DND-41 (cell line): ENCODE data around the gene PIM1.

Experiments used
- ATAC-seq: fragments of 200-7000 bp; cut with Tn5 transposase; 3 replicates; pipeline ENCODE4 v1.9.1; 2021; ENCODE audit warnings: low read depth; ENCODE audit not compliant: insufficient read depth
- DNase-seq: peaks from one replicate; pipeline ENCODE4 v3.0.0-alpha.2; 2020
- H2AFZ ChIP-seq: 2 replicates; pipeline ENCODE4 v1.6.0; 2012; ENCODE audit warnings: low read depth, low read length
- H3K27ac ChIP-seq: 2 replicates; pipeline ENCODE4 v1.5.1; 2012; ENCODE audit warnings: low read length, inconsistent platforms
- H3K27me3 ChIP-seq: fragments of 200-600 bp; sonication (generic); 2 replicates; pipeline ENCODE4 v1.6.0; 2012; ENCODE audit warnings: low read length, mild to moderate bottlenecking, inconsistent platforms; ENCODE audit not compliant: insufficient read depth, poor library complexity
- H3K36me3 ChIP-seq: 2 replicates; pipeline ENCODE4 v1.5.1; 2012; ENCODE audit warnings: low read length, inconsistent platforms; ENCODE audit not compliant: insufficient read depth
- H3K4me1 ChIP-seq: 2 replicates; pipeline ENCODE4 v1.5.1; 2012; ENCODE audit warnings: mild to moderate bottlenecking, low read length; ENCODE audit not compliant: insufficient read depth
- H3K4me2 ChIP-seq: 2 replicates; pipeline ENCODE4 v1.6.0; 2012; ENCODE audit warnings: mild to moderate bottlenecking, moderate library complexity, low read length, inconsistent platforms; ENCODE audit not compliant: insufficient read depth
- H3K4me3 ChIP-seq, 2 experiments: fragments of 200-600 bp in 1 of 2; shearing (Covaris generic) in 1 of 2; 2 replicates each; pipeline ENCODE4 v1.5.1; 2012 to 2016; ENCODE audit warnings: inconsistent platforms in 2 of 2, low read length in 2 of 2, mild to moderate bottlenecking in 2 of 2, low read depth in 1 of 2, moderate library complexity in 1 of 2
- H3K79me2 ChIP-seq: 2 replicates; pipeline ENCODE4 v1.6.0; 2012; ENCODE audit warnings: low read length, inconsistent platforms; ENCODE audit not compliant: insufficient read depth
- H3K9ac ChIP-seq: 2 replicates; pipeline ENCODE4 v1.6.0; 2012; ENCODE audit warnings: low read depth, mild to moderate bottlenecking, inconsistent platforms, low read length, moderate library complexity
- H3K9me3 ChIP-seq: 2 replicates; pipeline ENCODE4 v1.5.1; 2012; ENCODE audit warnings: low read length, moderate library complexity, mild to moderate bottlenecking, inconsistent platforms; ENCODE audit not compliant: insufficient read depth, severe bottlenecking
- H4K20me1 ChIP-seq: 2 replicates; pipeline ENCODE4 v1.6.0; 2012; ENCODE audit warnings: low read length; ENCODE audit not compliant: insufficient read depth
- EZH2 ChIP-seq: IDR thresholded peaks from 3 replicates; pipeline ENCODE4 v1.6.1; 2012; ENCODE audit warnings: borderline replicate concordance, low read depth, mild to moderate bottlenecking, moderate library complexity, low read length, inconsistent platforms; ENCODE audit not compliant: severe bottlenecking
- TF ChIP-seq, protein P1 (sequence below): IDR thresholded peaks from 2 replicates; pipeline ENCODE4 v1.5.1; 2012; ENCODE audit warnings: borderline replicate concordance, low read length, moderate library complexity, mild to moderate bottlenecking; ENCODE audit not compliant: poor library complexity, severe bottlenecking; ENCODE audit errors: extremely low read depth

PIM1 gene

DNA sequence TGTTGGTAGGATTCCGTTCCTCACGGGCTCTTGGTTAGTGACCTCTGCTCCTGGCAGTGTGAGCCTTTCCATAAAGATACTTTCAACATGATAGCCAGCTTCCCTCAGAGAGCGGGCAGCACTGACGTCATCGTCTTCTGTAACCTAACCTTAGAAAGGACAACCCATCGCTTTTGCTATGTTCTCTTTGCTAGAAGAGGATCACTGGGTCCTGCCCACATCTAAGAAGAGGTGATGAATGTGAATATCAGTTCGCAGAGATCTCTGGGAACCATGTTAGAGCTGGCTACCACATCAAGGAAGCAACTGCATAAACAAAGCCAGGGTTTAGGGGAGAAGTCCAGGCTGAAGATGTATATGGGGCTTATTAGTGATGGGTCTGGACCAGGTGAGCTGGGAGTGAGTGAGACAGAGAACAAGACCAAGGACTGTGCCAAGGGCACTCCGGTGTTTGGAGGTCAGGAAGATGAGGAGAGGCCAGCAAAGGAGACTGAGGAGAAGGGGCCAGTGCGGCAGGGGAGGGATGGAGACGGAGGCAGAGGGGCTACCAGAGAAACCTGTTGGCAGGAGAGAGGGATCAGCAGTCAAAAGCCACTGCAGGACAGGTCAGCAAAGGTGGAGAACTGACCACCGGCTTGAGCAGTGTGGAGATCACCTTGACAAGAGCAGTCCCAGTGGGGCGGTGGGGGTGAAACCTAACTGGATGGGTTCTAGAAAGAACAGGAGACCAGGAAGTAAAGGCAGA is 39.7 kb downstream of the PIM1 start:
- DNase-seq (peak; percentile 79), ATAC-seq (peak; percentile 58)
- Histone ChIP-seq H3K27me3 (no peaks in the 10 kb centered on the region), H3K79me2 (no peaks in the 10 kb centered on the region), H3K4me3 (no peak overlapping the region), H3K9me3 (no peaks in the 10 kb centered on the region), H3K27ac (peak overlapping the region; percentile 56), H2AFZ (0 out of 2 replicates have a peak overlapping the region, but pooled peaks have one; percentile 5), H3K4me2 (no peak overlapping the region), H4K20me1 (no peaks in the 10 kb centered on the region), H3K9ac (peak overlapping the region; percentile 12), H3K4me1 (peaks cover 63% of the 10 kb centered on the region), H3K36me3 (no peaks in the 10 kb centered on the region)
- TF ChIP-seq, protein P1, sequence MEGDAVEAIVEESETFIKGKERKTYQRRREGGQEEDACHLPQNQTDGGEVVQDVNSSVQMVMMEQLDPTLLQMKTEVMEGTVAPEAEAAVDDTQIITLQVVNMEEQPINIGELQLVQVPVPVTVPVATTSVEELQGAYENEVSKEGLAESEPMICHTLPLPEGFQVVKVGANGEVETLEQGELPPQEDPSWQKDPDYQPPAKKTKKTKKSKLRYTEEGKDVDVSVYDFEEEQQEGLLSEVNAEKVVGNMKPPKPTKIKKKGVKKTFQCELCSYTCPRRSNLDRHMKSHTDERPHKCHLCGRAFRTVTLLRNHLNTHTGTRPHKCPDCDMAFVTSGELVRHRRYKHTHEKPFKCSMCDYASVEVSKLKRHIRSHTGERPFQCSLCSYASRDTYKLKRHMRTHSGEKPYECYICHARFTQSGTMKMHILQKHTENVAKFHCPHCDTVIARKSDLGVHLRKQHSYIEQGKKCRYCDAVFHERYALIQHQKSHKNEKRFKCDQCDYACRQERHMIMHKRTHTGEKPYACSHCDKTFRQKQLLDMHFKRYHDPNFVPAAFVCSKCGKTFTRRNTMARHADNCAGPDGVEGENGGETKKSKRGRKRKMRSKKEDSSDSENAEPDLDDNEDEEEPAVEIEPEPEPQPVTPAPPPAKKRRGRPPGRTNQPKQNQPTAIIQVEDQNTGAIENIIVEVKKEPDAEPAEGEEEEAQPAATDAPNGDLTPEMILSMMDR: no peak
- no peak for TF ChIP-seq EZH2

DNA sequence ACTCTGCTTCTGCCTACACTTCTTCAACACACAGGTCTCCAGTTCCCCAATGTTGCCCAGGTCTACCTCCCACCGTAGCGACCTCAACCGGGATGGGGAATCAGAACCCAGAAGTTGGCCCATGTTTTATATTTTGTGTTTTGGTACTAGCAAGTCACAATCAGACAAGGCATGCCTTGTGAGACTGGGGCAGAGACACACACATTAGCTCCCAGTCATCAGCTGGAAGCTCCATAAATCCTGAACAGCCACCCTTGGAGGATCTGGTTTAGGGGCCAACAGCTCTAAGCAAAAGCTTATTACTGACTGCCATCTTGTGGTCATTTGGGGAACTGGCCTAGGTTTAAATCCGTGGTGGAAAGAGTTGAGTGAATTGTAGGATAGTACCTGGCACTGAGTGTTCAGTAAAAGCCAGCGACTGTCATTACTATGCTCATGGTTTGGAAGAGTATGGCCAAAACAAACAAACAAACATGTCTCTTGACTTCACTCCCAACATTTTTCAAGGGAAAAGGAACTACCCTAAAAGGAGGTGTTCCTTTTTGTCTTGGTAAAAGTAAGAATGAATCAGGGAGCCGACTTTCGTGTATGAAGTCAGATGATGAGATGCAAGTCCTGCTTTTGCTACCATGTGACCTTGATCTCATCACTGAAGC is 40.5 kb downstream of the PIM1 start:
- DNase-seq: peak; percentile 87
- H3K27ac ChIP-seq: peak overlapping the region; percentile 56
- peak overlapping the region; percentile 10; the same call in 1 of the 2 replicates for H3K9ac ChIP-seq
- H3K36me3 ChIP-seq: no peaks in the 10 kb centered on the region
- H3K4me1 ChIP-seq: peaks cover 55% of the 10 kb centered on the region
- peak; percentile 47 for ATAC-seq
- no peak overlapping the region for H3K4me2 ChIP-seq
- H3K79me2 ChIP-seq: no peaks in the 10 kb centered on the region
- peak overlapping the region; percentile 27 for H2AFZ ChIP-seq
- H3K27me3 ChIP-seq: no peaks in the 10 kb centered on the region
- no peak overlapping the region for H3K4me3 ChIP-seq
- no peaks in the 10 kb centered on the region for H4K20me1 ChIP-seq
- TF ChIP-seq EZH2: no peak
- TF ChIP-seq, protein P1: peak; percentile 99
- H3K9me3 ChIP-seq: no peaks in the 10 kb centered on the region

- Histone ChIP-seq H3K36me3 (no peaks in the 10 kb centered on the region), H3K4me1 (peaks cover 37% of the 10 kb centered on the region), H3K27me3 (no peaks in the 10 kb centered on the region), H3K9me3 (no peaks in the 10 kb centered on the region), H3K4me3 (no peak overlapping the region), H3K79me2 (no peaks in the 10 kb centered on the region), H3K4me2 (no peak overlapping the region), H3K27ac (peak overlapping the region; percentile 51; the same call in 1 of the 2 replicates), H3K9ac (no peak overlapping the region), H2AFZ (no peak overlapping the region), H4K20me1 (no peaks in the 10 kb centered on the region)
- TF ChIP-seq, protein P1: no peak
- TF ChIP-seq EZH2: no peak
- DNase-seq (no peak), ATAC-seq (no peak)
Measured at GRCh38 chr6:37212268-37212667, 42.3 kb downstream of the PIM1 start.
